GM12878 (cell line): ENCODE measurements around the gene SLC29A1. TPM values are rescaled to one million over a fixed set of nuclear protein-coding genes. Genes with fewer than 3 reads are reported as not detected.

Experiments used
- ATF3 ChIP-seq: IDR thresholded peaks from 2 replicates; pipeline ENCODE4 v1.6.1; 2011; ENCODE audit warnings: low read depth, mild to moderate bottlenecking, low read length, moderate library complexity, borderline replicate concordance; ENCODE audit errors: extremely low read depth
- BCL3 ChIP-seq: IDR thresholded peaks from 2 replicates; pipeline ENCODE4 v1.6.1; 2011; ENCODE audit warnings: borderline replicate concordance, low read depth, mild to moderate bottlenecking, moderate library complexity, low read length; ENCODE audit not compliant: insufficient read depth, poor library complexity, severe bottlenecking
- BHLHE40 ChIP-seq, 2 experiments: fragments of 450-650 bp in 1 of 2; IDR thresholded peaks; 2 replicates each; pipeline ENCODE4 v1.6.1; 2011 to 2017; ENCODE audit warnings: low read depth in 2 of 2, borderline replicate concordance in 1 of 2, improper control_type of control experiment in 1 of 2, low read length in 1 of 2, mild to moderate bottlenecking in 1 of 2
- BMI1 ChIP-seq: fragments of 450-650 bp; IDR thresholded peaks from 2 replicates; pipeline ENCODE4 v1.6.1; 2016; ENCODE audit warnings: mild to moderate bottlenecking, moderate library complexity, borderline replicate concordance
- BRCA1 ChIP-seq: IDR thresholded peaks from 2 replicates; pipeline ENCODE4 v1.6.1; 2011; ENCODE audit warnings: low read depth, low read length, improper control_type of control experiment
- CHD1 ChIP-seq: IDR thresholded peaks from 2 replicates; pipeline ENCODE4 v1.6.1; 2012; ENCODE audit warnings: low read depth, low read length, improper control_type of control experiment
- EGR1 ChIP-seq, 2 experiments: IDR thresholded peaks; 1 replicate in 1 of 2; 2 replicates in 1 of 2; pipeline ENCODE4 v1.6.1; 2011 to 2012; ENCODE audit warnings: low read depth in 2 of 2, low read length in 2 of 2, borderline replicate concordance in 1 of 2, mild to moderate bottlenecking in 1 of 2, moderate library complexity in 1 of 2
- FOXM1 ChIP-seq: IDR thresholded peaks from 2 replicates; pipeline ENCODE4 v1.6.1; 2012; ENCODE audit warnings: low read depth, mild to moderate bottlenecking, inconsistent platforms, low read length, moderate library complexity
- MXI1 ChIP-seq: fragments of 150-350 bp; IDR thresholded peaks from 2 replicates; pipeline ENCODE4 v1.6.1; 2011; ENCODE audit warnings: low read depth, mild to moderate bottlenecking, inconsistent platforms, low read length, improper control_type of control experiment
- NRF1 ChIP-seq: conservative IDR thresholded peaks from 2 replicates; pipeline ENCODE4 v1.6.1; 2011; ENCODE audit warnings: mild to moderate bottlenecking, low read depth, low read length, improper control_type of control experiment
- PML ChIP-seq: IDR thresholded peaks from 2 replicates; pipeline ENCODE4 v1.6.1; 2012; ENCODE audit warnings: low read length, inconsistent platforms
- POU2F2 ChIP-seq: IDR thresholded peaks from 3 replicates; pipeline ENCODE4 v1.6.1; 2011; ENCODE audit warnings: low read depth, mild to moderate bottlenecking, low read length, borderline replicate concordance
- RAD51 ChIP-seq: fragments of 450-650 bp; IDR thresholded peaks from 2 replicates; pipeline ENCODE4 v1.6.1; 2016; ENCODE audit warnings: moderate library complexity, mild to moderate bottlenecking, inconsistent platforms
- RB1 ChIP-seq: fragments of 450-650 bp; formaldehyde crosslinking; IDR thresholded peaks from 2 replicates; pipeline ENCODE4 v1.6.1; 2017; ENCODE audit warnings: mild to moderate bottlenecking, borderline replicate concordance
- RELB ChIP-seq: fragments of 450-650 bp; IDR thresholded peaks from 2 replicates; pipeline ENCODE4 v1.6.1; 2017; ENCODE audit warnings: low read depth, mild to moderate bottlenecking, moderate library complexity
- SREBF1 ChIP-seq: IDR thresholded peaks from 2 replicates; pipeline ENCODE4 v1.6.1; 2012; ENCODE audit warnings: mild to moderate bottlenecking, low read length
- STAT3 ChIP-seq: IDR thresholded peaks from 2 replicates; pipeline ENCODE4 v1.6.1; 2011; ENCODE audit warnings: low read depth, low read length, improper control_type of control experiment
- SUZ12 ChIP-seq: fragments of 200-600 bp; sonication (generic); IDR thresholded peaks from one replicate; pipeline ENCODE4 v1.6.1; 2018; ENCODE audit warnings: antibody characterized with exemption, mild to moderate bottlenecking; ENCODE audit not compliant: unreplicated experiment
- YBX1 ChIP-seq: fragments of 450-650 bp; IDR thresholded peaks from 2 replicates; pipeline ENCODE4 v1.6.1; 2016; ENCODE audit warnings: antibody characterized with exemption
- YY1 ChIP-seq: IDR thresholded peaks from 2 replicates; pipeline ENCODE4 v1.6.1; 2011; ENCODE audit warnings: low read depth, mild to moderate bottlenecking, low read length
- ZSCAN29 ChIP-seq: fragments of 450-650 bp; IDR thresholded peaks from 2 replicates; pipeline ENCODE4 v1.6.1; 2017; ENCODE audit warnings: mild to moderate bottlenecking, moderate library complexity
- polyA plus RNA-seq, 11 experiments: library from polyadenylated mRNA; depleted of rRNA in 4 of 11; unstranded in 6 of 11; stranded (reverse) in 5 of 11; fragments of >200 nt; fragmentation: Nextera tagmentation in 4 of 11; fragmentation: Illumina TruSeq in 1 of 11; extraction: Ambion mirVana in 4 of 11; extraction: Trizol in 1 of 11; gene quantifications; 1 replicate in 1 of 11; 2 replicates in 10 of 11; pipeline versions ENCODE4 v1.2.1 to v1.2.3, GENCODE V29; 2011 to 2016; ENCODE audit warnings: inconsistent platforms in 2 of 11, missing spikeins in 2 of 11, low read depth in 1 of 11
- total RNA-seq, 4 experiments: library from RNA; depleted of rRNA in 3 of 4; stranded (reverse); fragments of >200 nt in 3 of 4; fragmentation: Illumina TruSeq in 1 of 4; extraction: Trizol in 1 of 4; gene quantifications; 2 replicates each; pipeline versions ENCODE4 v1.2.1 to v1.2.3, GENCODE V29; 2013 to 2021
- TF ChIP-seq, protein P1 (sequence below): fragments of 450-650 bp; IDR thresholded peaks from 2 replicates; pipeline ENCODE4 v1.6.1; 2017; ENCODE audit warnings: mild to moderate bottlenecking, low read depth, inconsistent platforms; ENCODE audit not compliant: poor library complexity, severe bottlenecking

Gene SLC29A1
- total and polyA plus RNA-seq, 10 of the 15 experiments (the other 5 are each of a cell fraction or from before 2014, with no cell fraction given): 10.0 to 132 (median 93.4) TPM

DNA sequence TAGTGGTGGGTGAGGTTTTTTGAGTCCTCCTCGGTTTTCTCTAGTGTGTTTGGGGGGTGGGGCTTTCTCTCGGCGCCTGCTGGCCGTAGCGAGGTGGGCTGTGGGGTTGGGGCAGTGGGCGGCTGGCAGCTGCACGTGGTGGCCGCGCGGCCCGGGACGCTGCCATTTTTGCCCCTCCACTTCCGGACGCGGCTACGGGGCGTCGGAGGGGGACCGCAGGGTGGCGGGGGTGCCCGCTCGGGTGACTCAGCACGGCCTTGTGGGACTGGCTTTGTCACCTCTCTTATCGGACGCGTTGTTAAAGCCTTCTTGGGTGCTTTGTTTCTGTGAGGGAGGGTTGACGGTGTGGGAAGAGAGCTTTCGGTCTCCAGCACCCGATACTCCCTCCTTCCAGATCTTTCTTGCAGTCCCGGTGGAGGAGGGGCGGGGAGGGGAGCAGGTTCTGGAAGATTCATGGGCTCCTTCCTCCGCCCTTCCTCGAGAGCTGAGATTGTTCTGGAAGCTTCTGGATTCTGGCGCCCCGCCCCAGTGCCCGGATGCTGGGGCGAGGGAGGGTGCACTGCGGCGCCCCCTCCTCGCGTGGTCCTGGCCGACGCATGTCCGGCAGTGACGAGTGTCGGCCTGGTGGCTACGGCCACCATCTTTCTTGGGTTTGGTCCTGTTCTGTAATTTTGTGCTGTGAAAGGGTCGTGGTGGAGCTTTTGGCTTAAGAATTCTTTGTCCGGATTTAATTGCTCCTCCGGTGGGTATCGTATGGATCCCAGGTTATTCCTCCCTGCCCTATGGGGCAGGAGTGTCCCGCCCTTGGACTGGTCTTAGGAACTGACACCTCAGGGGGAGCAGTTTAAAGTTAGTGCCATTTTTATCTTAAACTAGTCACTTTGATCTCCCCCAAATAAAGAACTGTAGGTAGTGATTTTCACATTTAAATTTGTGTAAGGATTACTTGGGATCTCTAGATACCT is 24.2 kb downstream of the SLC29A1 start (continued):
- TF ChIP-seq CHD1 (no peak; the same call in 1 of the 2 replicates), POU2F2 (no peak), SUZ12 (no peak), RB1 (no peak), MXI1 (peak; percentile 99), YY1 (peak; percentile 94), RAD51 (no peak), STAT3 (no peak), NRF1 (no peak), EGR1 (IDR thresholded peaks at IDR 0.05; ENCODE audit: borderline replicate concordance in 1 of 2, low read depth in 2 of 2, low read length in 2 of 2) (peak in 1 of 2 experiments; percentile 54; a peak in 1 of 3 replicates), BRCA1 (no peak), YBX1 (no peak), PML (0 out of 2 replicates have a peak, but pooled peaks have one; percentile 49), ZSCAN29 (no peak), SREBF1 (no peak), FOXM1 (no peak; the same call in 1 of the 2 replicates), BHLHE40 (IDR thresholded peaks at IDR 0.05; ENCODE audit: borderline replicate concordance in 1 of 2, low read depth in 2 of 2, low read length in 1 of 2) (peak; percentile 35 to 78; a peak in 3 of 4 replicates), ATF3 (no peak), BCL3 (no peak), RELB (no peak; the same call in 1 of the 2 replicates), BMI1 (no peak)
- TF ChIP-seq, protein P1, sequence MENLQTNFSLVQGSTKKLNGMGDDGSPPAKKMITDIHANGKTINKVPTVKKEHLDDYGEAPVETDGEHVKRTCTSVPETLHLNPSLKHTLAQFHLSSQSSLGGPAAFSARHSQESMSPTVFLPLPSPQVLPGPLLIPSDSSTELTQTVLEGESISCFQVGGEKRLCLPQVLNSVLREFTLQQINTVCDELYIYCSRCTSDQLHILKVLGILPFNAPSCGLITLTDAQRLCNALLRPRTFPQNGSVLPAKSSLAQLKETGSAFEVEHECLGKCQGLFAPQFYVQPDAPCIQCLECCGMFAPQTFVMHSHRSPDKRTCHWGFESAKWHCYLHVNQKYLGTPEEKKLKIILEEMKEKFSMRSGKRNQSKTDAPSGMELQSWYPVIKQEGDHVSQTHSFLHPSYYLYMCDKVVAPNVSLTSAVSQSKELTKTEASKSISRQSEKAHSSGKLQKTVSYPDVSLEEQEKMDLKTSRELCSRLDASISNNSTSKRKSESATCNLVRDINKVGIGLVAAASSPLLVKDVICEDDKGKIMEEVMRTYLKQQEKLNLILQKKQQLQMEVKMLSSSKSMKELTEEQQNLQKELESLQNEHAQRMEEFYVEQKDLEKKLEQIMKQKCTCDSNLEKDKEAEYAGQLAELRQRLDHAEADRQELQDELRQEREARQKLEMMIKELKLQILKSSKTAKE: no peak
